HG02943 (cell line): ENCODE measurements around the gene MAP3K14.
"Not testable (repeated sequence)": the region's sequence is repeated elsewhere in the genome, so short reads cannot be mapped to it uniquely, and the experiment has no call there.

Source experiments
- ATAC-seq: cut with Tn5 transposase; IDR thresholded peaks from one replicate; pipeline ENCODE4 v1.9.1; 2021; ENCODE audit warnings: mild to moderate bottlenecking, low read depth, moderate library complexity; ENCODE audit not compliant: unreplicated experiment

MAP3K14 gene

GRCh38 chr17:45262516-45263476, 54.0 kb downstream of the MAP3K14 start:
- no peak for ATAC-seq

- no peak for ATAC-seq
These were observed 55.0 kb downstream of the MAP3K14 start, which contains the start of gene SPATA32 for GRCh38 chr17:45261577-45262515. SPATA32 (minus strand) TSS chr17:45262094; CDS start chr17:45262016, 78 bp downstream.

DNA sequence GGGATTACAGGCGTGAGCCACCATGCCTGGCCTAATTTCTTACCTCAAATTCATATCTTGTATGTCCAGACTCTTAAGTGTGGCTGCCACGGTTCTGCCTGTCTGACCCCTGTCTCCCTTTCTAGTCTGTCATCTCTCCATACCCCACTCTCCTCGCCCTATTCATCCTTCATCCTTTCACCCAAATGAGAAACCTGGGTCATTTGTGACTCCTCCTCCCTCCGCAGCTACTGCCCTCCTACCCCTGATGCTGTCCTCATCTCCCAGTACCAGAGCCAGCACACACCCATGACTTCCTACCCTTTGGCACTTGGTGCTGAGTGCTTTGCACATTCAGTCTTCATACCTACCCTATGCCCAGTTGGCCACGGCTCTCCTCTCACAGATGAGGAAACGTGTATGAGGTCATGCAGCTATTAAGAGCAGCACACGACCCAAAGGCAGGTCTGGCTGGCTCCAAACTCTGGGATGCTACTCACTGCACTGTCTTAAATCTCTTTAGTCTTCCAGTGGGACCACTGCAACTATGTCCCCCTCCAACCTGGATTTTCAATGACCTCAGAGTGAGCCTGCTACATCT, 56.5 kb downstream of the MAP3K14 start:
- no peak for ATAC-seq

DNA sequence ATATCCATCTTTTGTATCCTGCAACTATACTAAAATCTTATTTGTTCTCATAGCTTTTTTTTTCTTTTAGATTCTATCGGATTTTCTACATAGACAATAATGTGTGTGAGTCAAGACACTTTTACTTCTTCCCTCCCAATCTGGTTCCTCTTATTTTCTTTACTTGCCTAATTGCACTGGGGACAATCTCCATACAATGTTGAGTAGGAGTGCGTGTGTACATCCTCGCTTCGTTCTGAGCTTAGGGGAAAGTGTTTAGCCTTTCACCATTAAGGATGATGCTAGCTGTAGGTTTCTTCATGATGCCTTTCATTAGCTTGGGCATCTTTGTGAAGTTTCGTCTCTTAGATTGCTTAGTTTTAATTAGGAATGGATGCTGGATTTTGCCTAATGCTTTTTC, 57.8 kb downstream of the MAP3K14 start:
- no peak for ATAC-seq

DNA sequence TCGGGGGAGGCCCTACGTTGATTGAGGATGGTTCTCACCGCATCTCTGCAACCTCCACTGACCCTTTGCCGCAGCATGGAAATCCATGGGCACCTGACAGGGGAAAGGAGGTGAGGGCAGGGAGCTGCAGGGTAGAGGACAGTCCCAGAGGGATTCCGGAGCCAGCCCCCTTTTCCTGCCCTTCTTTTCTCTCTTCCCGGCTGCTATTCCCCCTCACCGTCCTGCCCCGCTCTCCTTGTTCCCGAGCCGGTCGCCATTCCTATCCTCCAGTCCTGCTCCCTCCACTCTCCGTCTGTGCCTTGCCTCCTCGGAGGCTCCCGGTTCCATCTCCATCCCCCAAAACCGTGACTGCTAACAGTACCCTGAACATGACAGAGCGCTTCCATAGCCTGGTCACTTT, 59.7 kb downstream of the MAP3K14 start:
- no peak for ATAC-seq

GRCh38 chr17:45256114-45256966, 60.5 kb downstream of the MAP3K14 start:
- no peak for ATAC-seq

DNA sequence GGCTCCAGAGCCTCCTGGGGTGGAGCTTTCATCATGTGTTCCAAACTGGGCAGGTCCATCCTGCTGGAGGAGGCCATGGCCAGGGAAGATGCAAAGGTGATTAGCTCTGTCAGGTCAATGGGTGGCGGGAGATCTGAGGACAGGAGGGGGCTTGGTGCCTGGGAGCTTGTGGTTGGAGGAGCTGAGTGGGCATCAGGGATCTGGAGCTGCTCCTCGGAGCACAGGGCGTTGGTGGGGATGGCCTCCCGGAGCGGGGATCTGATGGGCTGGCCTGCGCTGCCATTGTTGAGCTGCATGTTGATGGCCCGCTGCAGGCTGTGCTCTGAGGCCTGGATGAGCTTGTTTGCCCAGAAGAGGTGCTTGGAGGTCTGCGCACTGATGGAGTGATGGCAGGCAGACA, 61.5 kb downstream of the MAP3K14 start:
- ATAC-seq: no peak

- ATAC-seq: no peak
These were observed 62.9 kb downstream of the MAP3K14 start for GRCh38 chr17:45253879-45254278.

DNA sequence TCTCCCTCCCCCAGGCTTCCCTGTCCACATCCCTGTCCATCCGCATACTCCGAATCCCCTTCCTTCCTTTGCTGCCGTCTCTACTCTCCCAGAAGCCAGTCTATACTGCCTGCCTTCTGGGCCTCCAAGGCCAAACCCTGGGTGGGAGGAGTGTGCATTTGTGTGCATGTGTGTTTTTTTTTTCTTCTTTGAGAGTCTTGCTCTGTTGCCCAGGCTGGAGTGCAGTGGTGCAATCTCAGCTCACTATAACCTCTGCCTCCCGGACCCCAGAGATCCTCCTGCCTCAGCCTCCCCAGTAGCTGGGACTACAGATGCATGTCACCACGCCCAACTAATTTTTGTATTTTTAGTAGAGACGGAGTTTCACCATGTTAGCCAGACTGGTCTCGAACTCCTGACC, 63.6 kb downstream of the MAP3K14 start:
- ATAC-seq: not testable (repeated sequence)

DNA sequence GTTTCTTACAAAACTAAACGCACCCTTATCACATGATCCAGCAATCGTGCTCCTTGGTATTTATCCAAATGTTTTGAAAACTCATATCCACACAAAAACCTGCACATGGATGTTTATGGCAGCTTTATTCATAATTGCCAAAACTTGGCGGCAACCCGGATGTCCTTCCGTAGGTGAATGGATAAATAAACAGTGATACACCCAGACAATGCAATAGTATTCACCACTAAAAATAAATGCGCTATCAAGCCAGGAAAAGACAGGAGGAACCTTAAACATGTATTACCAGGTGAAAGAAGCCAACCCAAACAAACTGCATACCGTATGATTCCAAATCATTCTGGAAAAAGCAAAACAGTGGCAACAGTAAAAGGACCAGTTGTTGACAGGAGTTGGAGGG, 64.9 kb downstream of the MAP3K14 start:
- no peak for ATAC-seq

GRCh38 chr17:45248132-45248957, 68.5 kb downstream of the MAP3K14 start:
- ATAC-seq: peak; percentile 53

DNA sequence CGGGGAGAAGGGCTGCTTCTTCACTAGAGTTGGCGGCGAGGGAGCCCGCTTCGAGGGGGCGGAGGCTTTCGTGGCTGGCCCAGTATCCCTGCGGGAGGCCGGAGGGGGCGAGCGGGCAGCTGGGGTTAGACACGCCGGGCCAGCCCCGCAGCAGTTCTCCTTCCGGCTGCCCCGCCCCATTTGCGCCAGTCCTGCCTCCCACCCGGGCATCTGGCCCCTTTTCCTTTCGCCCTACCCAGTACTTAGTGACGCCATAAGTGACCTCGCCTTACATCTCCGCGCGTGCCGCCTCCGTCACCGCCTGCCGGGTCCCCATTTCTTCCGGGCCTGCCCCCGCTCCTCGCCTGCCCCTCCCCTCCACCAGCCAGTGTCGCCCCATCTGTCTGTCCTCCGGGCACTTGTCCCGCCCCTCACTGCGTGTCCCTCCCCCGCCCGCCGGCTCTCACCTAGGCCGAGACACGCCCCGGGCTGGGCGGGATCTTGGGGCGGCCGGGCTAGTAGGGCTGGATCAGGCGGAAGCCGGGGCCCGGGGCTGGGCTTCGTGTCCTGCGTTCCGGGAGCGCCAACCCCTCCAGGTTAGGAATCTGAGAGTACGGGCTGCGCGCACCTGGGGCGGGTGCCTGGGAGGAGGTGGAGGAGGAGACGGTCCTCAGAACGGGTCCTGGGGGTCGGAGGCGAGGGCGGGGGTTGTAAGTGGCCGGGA, 69.2 kb downstream of the MAP3K14 start:
- peak; percentile 63 for ATAC-seq

- peak; percentile 8 for ATAC-seq
These were observed 69.9 kb downstream of the MAP3K14 start for GRCh38 chr17:45246861-45247428.

DNA sequence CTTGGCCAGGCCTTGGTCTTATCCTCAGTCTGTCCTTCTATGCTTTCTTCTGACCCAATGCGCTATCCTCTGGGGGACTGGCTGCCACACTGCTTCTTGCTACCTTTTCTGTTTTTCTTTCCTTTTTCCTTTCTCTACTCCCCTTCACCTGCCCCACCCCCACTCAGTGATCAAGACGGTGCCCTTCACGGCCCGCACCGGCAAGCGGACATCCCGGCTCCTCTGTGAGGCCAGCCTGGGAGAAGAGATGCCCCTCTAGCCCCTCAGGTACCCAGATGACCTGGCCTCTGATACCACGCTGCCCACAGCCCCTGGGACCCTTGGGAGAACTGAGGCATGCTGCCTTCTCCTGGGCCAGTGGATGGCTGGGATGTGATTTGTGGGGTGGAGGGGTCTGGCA, 70.5 kb downstream of the MAP3K14 start:
- no peak for ATAC-seq

GRCh38 chr17:45244725-45245656, 71.8 kb downstream of the MAP3K14 start:
- no peak for ATAC-seq

DNA sequence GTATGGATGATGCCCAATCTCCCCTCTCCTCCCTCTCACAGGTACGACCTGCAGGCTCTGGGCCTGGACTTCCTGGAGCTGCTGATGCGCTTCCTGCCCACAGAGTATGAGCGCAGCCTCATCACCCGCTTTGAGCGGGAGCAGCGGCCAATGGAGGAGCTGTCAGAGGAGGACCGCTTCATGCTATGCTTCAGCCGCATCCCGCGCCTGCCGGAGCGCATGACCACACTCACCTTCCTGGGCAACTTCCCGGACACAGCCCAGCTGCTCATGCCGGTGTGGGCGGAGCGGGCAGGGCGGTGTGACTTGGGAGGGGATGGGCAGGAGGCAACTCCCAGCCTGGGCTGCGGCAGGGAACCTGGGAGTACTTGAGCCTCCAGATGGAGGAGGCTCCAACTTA, 73.1 kb downstream of the MAP3K14 start:
- ATAC-seq: no peak

DNA sequence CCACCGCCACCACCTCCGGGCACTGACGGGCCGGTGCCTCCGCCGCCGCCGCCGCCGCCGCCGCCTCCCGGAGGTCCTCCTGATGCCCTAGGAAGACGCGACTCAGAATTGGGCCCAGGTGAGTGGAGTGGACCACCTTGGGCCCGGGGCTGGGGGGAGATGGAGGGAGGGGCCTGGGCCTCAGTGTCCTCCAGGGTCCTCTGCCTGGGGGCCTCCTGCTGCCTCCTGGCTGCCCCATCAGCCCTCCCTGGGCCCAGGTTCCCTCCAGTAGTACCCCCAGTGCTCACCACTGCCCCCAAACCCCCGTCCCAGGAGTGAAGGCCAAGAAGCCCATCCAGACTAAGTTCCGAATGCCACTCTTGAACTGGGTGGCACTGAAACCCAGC, 74.8 kb downstream of the MAP3K14 start:
- ATAC-seq: no peak
